NCI-H526 (cell line): ENCODE measurements around the gene TRPM8.

Source experiments
- DNase-seq, 2 experiments: peaks; one replicate each; lab custom pipeline; 2025; lab: John Stamatoyannopoulos, UW

TRPM8 gene

DNA sequence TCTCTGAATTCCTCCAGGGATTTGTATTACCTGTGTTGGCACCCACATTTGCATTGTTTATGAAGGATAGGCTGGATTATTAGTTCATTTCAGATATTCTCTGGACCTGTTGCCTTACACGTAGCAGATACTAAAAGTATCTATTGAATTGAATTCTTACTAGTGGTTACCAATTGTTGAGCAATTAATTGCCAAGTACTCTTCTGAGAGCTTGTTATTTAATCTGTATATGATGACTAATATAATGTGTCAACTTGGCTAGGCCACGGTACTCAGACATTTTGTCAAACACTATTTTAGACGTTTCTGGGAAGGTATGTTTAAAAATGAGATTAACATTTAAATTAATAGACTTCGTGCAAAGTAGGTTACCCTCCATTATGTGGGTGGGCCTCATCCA lies 130.9 kb downstream of the TRPM8 start:
- DNase-seq: no peak

DNA sequence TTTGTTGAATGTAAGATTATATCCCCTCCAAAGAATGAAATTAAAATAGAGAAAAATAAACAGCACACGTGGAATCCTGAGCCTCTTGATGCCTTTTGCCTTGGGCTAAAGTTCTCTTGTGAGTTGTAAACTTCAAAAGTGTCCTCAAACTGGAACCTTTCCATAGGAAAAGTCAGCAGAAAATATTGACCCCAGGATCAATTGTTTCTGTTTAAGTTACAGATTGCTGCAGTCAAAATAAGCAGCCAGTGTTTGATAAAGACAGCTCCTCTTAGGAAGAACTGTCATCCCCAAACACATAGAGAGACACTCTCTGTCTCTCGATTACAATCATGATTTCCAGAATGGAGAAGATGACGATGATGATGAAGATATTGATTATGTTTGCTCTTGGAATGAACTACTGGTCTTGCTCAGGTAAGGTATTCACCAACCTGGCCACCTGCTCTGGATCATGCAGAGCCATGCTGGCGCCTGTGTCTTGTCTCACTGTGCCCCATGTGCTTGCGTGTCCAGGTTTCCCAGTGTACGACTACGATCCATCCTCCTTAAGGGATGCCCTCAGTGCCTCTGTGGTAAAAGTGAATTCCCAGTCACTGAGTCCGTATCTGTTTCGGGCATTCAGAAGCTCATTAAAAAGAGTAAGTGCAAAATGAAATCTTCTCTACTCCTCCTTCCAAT lies 133.4 kb downstream of the TRPM8 start, which contains the start of gene SPP2:
Gene SPP2, plus strand, starts transcription at position 248 of the 681 bp plus-strand sequence. Its CDS starts 85 bp downstream, at position 333.
- no peak for DNase-seq

DNA sequence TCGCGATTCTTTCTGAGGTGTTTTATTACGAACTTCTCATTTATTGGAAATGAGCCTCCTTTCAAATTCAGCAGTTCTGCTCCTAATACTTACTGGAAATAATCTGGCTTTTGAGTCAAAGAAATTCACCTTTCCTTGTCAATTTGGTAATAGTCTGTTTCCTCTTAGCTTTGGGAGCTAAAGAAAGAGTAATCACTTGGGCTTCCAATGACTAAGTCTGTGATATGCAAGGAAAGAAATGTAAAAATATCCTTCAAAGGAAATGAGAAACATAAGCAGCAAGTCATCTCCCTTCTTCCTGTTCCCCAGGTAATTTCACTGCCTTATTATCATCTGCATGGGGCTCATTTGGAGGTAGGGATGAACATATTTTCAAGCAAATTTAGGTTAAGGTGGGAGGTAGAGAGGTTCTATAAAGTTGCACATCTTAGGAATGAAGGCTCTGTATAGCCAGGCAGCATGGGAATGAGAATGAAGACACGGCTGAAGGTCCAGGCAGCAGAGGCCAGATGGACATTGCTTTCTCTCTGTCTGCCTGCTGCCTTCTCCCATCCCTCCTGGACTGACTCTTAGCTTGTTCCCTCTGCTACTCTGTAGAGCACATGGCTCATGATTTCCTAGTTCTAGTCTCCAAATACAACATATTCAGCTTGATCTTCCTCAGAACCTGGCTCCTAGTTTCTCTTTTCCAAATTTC lies 134.3 kb downstream of the TRPM8 start:
- DNase-seq: no peak

DNA sequence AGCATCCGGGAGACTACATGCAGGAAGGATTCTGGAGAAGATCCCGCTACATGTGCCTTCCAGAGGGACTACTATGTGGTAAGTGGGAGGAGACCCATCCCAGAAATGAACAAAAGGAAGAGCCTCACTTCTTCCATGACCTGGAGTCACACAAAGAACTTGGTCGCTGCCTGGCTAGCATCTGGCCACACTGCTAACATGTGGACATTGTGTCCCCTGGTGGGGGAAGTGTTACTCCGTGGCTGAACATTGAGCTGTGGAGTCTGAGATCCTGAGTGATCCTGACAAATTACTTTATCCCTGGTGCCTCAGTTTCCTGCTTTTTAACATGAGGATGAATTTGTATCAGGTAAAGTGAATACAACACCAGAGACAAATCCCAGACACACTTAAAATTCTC lies 141.7 kb downstream of the TRPM8 start:
- DNase-seq: no peak

DNA sequence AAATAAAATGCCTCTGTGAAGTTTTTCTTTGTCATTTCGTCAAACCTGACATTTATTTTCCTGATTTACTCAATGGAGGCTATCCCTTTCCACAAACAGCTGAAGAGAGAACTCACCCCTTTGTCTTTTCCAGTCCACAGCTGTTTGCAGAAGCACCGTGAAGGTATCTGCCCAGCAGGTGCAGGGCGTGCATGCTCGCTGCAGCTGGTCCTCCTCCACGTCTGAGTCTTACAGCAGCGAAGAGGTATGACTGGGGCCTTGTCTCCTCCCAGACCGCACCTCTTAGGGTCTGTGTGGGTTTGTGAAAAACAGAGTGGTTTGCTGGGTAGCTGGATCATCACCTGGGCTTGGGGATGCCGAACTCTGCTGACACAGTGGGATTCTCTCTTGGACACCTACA lies 143.1 kb downstream of the TRPM8 start:
- DNase-seq: peak in 1 of 2 experiments; percentile 9

DNA sequence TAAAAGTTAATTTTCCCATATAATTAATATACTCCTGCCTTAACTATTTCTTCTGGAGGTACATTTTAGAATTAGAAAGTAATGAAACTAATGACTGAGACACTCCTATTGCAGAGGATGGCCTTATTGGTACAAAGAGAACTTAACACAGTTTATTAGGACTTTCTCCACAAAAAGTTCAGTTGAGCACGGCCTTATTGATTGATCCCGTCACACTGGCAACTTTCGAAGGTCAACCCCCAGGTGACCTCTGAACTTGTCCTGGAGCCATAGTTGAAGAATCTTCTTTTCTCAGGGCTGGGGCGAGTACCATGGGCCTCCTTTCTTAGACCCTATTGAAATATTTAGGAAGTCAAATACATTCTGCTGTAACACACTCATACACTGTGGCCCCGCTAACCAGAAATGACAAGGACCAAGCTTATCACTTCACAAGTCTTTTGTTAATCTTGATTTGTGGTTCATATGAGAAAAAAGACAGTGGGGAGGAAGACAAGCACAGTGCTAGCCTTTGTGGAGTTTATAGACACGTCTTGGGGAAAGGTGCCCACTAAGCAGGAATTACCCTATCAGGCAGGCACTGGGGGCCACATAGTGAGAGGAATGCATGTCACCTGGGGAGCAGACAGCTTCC lies 144.6 kb downstream of the TRPM8 start:
- DNase-seq: no peak

DNA sequence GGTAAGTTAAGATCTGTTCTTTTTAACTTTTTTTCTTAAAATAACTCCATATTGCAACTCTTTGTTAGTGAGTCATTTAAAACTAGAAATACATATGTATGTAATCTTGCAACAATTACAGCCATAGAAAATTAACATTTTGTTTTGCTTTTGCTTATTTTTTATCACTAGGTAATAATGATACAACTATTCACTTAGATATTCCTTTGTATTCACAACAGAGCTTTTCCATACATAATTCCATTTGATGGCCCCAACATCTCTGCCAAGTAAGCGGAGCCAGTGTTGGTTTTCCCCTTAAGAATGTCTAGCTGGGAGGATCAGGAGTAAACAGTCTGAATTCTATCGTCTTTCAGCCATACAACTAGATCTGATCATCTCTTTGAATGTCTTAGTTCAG lies 149.4 kb downstream of the TRPM8 start:
- no peak for DNase-seq
